NCI-H2227 (cell line): ENCODE data around the gene KRT74.

Experiments
- DNase-seq: peaks from one replicate; lab custom pipeline; 2025; ENCODE audit not compliant: unreplicated experiment; lab: John Stamatoyannopoulos, UW

KRT74 gene

DNA sequence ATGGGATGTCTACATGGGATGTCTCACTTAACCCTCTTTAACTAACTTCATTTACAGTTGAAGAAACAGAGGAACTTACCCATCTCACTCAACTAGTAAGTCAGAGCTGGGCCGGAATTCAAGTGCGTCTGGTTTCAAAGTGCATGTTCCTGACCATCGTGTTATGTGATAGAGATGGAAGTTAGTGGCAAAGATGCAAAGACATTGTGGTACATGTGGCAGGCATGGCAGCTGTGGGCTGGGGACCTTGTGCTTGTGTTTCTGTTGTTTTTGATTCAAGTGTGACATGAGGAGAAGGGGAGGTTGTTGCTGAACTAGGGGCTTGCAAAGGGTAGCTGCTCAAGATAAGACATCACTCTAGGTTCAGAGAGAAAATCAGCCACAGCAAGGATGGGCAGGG lies 2.3 kb upstream of the KRT74 start:
- DNase-seq: no peak

DNA sequence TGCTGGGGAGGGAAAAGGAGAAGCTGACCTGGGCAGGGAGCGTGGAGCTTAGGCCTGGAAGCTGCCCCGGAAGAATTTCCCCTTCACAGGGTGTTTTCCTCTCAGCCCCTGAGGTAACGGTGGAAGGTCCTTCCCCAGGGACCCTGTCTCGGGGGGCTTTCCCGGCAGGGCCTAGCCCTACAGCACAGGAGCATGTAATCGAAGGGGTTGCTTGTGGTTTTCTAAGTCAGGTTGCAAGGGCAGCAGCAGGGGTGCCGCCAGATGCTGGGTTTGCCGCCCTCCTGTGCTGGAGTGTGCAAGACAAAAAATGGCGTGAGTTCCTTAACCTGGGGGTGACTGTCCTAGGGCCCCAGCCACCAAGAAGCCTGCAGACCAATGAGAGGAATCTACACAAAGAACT lies 1.6 kb upstream of the KRT74 start:
- no peak for DNase-seq

DNA sequence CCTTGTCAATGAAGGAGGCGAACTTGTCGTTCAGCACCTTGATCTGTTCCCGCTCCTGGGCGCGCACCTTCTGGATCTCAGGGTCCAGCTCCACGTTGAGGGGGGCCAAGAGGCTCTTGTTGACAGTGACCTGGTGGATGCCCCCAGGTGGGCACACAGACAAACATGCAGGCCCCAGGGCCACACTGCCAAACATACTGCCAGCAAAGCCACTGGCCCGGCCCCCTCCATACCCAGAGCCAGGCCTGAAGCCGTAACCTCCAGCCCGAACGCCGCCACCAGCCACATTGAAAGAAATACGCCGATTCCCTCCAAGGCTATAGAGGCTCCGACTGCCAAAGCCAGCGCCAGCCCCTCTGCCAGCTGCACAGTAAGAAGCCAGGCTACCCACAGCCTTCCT lies 337 bp downstream of the KRT74 start:
- DNase-seq: no peak

DNA sequence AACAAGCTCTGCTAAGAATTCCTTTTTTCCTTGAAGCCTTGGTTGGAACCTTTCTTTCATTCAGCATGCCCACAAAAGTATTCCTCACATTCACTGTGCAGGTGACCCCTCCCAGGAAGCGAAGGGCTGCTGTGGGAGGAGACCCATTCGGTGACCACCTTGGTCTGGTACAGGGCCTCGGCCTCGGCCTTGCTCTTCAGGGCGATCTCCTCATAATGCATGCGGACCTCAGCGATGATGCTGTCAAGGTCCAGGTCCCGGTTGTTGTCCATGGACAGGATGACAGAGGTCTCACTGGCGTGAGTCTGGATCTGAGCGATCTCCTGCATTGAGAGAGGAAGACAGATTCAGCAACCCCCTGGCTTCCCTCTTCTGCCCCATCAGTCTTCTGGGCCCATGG lies 3.1 kb downstream of the KRT74 start:
- no peak for DNase-seq

- no peak for DNase-seq
Observed at GRCh38 chr12:52568111-52568510, 5.5 kb downstream of the KRT74 start.

GRCh38 chr12:52566847-52567291 lies 6.8 kb downstream of the KRT74 start:
- DNase-seq: no peak

GRCh38 chr12:52564582-52564981 lies 9.1 kb downstream of the KRT74 start:
- DNase-seq: no peak

DNA sequence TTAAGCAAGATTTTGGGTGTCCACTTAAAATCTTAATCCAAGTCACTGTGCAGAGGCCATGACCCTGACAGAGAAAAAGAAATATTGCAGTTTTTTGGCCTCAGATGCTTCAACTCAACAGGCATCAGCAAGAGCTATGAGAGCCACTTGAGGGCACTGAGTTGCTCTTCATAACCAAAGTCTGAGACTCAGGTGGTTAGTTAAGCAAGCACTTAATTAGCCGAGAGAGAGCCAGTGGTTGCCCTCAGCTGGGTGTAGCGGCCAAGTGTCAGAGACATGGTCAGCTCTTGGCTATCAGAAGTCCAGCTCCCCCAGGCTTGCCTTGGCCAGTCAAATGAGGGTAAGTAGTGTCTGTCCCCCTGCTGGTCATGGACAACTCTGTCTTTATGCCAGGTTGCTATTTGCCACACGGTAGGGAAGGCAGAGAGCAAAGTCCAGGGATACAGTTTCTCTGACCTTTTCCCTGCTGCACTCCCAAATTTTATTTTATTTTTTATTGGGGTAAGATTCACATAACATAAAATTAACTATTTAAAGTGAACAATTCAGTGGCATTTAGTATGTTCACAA lies 11.7 kb downstream of the KRT74 start:
- no peak for DNase-seq

GRCh38 chr12:52559979-52560378 lies 13.7 kb downstream of the KRT74 start:
- DNase-seq: no peak

- DNase-seq: no peak
Observed at GRCh38 chr12:52558781-52559445, 14.7 kb downstream of the KRT74 start.

GRCh38 chr12:52557476-52557875 lies 16.2 kb downstream of the KRT74 start:
- no peak for DNase-seq

DNA sequence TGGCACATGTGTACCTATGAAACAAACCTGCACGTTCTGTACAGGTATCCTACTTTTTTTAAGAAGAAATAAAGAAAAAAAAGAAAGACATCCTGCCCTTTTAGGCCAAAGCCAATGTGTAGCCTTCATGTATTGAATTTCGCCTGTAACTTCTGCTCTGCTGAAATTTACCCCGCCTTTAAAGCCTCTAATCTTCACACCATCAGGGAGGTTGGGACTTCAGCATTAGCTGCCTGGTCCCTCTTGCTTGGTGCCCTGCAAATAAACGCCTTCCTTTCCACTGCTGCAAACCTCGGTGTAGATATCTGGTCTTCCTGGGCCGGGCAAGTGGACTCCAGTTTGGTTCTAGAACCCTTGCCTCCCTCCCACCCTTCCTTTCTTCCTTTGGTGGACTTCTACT lies 18.1 kb downstream of the KRT74 start:
- no peak for DNase-seq

DNA sequence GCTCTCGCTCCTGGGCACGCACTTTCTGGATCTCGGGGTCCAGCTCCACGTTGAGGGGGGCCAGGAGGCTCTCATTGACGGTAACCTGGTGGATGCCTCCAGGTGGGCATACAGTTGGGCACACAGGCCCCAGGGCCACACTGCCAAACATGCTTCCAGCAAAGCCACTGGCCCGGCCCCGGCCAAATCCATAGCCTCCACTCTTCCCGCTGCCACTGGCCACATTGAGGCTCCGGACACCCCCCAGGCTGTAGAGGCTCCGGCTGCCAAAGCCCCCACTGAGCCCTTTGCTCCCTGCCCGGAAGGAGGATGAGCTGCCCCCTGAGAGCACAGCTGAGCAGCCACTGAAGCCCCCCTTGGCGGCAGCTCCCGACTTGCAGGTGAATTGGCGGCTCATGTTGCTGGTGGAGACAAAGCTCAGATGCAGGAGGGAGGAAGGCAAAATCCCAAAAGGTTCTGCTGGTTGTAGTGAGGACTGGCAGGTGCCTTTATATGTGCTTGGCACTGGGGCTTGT lies 20.9 kb downstream of the KRT74 start, which contains the start of gene KRT71:
Gene KRT71 (minus strand): TSS at position 465 of the 515 bp plus-strand sequence. CDS start 68 bp downstream, at position 397.
- no peak for DNase-seq

GRCh38 chr12:52552055-52552454 lies 21.6 kb downstream of the KRT74 start:
- no peak for DNase-seq

GRCh38 chr12:52551216-52551865 lies 22.3 kb downstream of the KRT74 start:
- DNase-seq: no peak

DNA sequence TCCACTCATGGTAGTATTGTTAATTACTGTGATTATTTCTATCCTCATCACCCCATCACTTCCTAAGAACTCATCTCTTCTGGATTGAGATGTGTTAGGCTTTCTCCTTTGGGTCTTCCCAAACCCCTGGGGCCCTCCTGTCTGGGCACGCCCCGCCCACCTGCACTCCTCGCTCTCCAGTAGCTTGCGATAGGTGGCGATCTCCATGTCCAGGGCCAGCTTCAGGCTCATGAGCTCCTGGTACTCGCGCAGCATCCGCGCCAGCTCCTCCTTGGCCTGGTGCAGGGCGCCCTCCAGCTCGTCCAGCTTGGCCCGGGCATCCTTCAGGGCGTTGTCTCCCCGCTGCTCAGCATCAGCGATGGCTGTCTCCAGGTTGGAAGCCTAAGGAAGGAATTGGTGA lies 27.5 kb downstream of the KRT74 start:
- DNase-seq: no peak

- DNase-seq: no peak
Observed at GRCh38 chr12:52543985-52544883, 29.4 kb downstream of the KRT74 start.

DNA sequence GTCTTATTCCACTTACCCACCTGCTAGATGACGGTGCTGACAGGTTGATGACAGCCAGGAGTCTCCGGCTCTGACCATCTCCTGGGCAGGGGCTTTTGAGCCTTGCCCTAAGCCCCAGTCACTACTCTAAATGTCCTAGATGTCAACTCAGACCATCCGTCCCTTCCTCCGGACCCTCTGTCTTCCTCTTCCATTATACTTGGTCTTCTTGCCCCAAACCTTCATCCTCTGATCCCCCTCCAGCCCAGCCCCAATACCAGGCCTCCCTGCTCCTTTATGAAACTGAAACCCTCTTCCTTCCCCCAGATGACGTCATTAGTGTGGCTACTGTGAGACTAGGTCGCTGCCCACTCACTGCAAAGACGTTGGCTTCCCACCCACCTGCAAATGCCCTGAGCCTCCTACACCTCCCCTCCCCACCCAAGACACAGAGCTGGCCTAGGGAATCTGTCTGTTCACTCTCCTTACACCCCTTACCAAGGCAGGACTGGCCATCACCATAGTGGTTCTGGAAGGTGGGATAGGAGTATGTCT lies 30.8 kb downstream of the KRT74 start:
- no peak for DNase-seq

GRCh38 chr12:52542157-52542556 lies 31.5 kb downstream of the KRT74 start:
- DNase-seq: no peak

DNA sequence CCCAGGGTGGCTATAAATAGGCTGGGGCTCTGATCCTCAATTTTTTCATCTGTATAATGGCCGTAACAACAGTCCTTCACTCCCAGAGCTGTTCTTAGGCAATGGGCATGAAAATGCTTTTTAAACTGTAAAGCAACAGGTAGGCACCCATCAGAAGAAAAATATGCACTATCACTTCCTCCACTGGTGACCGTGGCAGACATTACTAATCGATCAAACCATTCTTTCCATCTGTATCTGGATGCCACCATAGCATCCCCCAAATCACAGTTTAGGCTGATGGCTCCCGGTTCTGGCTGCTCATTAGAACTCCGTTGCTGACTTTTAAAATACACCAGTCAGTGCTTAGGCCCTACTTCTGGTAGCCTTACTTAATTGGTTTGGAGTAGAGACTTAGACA lies 31.9 kb downstream of the KRT74 start:
- DNase-seq: no peak

DNA sequence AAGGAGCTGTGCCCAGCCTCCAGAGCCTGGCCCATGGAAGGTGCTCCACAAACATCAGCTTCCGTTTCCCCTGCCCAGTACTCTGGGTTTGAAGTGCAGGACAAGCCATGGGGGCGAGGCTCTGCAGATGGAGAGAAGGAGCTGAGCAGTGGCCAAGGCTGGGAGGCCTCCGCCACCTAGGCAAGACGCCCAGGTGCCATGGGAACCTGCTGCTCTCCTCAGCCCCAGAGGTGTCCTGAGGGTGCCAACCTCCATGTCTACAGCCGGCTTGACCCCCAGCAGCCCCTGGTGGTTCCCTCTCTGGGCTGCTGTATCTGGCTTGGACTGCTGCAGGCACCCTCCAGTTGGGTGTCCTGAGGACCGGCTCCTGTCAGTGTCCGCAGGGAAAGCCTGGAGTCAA lies 33.1 kb downstream of the KRT74 start:
- no peak for DNase-seq
